Left renal pelvis (tissue), 4 donors: Measurements from ENCODE around the gene SMG6. TPM values are rescaled to one million over a fixed set of nuclear protein-coding genes. Genes with fewer than 3 reads are reported as not detected.
"Not testable (repeated sequence)": the region's sequence is repeated elsewhere in the genome, so short reads cannot be mapped to it uniquely, and the experiment has no call there.

ENCODE experiments used
- DNase-seq, 4 donors: peaks; one replicate each; pipeline ENCODE4 v3.0.0-alpha.2; 2013; ENCODE audit warnings: low read depth in 4 of 4, low spot score in 3 of 4
- polyA plus RNA-seq, 4 donors: library from polyadenylated mRNA; unstranded; fragments of 120-200 nt; gene quantifications; one replicate each; pipeline ENCODE4 v1.2.1, GENCODE V29; 2013; ENCODE audit not compliant: insufficient read length in 4 of 4

The SMG6 gene
- 10 to 100 TPM; 27.8 to 35.8 (median 30.7) TPM for polyA plus RNA-seq

DNA sequence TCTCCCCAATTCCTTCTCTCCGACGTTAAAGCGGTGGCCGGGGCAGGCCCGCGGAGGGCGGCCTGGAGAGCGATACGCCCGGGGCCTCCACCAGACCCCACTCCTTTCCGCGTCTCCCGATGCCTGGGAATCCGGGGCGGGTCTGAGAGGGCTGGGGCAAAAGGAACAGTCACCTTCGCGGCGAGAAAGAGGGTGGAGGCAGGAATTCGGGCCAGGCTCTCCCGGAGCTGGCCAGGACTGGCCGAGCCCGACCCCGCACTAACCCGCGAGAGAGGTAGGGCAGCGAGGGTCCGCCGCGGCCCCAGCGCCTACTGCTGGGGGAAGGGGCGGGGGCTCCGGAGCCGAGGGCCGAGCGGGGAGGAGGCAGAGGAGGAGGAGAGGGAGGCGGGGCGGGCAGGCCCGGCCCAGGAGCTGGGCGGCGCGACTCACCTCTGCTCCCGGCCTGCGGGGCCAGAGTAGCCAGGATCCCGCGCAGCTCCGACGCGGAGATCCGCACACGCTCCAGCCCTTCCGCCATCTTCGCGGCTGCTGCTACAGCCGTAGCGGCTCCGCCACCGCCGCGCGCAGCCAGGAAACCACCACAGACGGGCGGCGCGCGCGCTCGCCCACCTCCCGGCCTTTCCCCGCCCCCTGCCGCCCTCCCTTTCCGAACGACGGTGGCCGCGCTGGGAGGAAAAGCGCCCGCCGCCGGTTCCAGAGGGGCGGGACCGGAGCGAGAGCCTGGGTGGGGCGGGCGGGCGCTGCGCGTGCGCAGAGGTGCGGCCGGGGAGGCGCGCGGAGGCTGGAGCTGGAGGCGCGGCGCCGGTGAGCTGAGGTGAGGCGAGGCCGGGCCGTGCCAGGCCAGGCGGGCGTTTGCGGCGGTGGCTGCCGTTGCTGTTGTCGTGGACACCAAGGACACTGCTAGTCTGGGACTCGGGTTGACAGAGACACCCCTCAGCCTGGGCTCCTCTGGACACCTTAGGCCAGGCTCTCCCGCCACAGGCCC, at the start of gene SMG6, which contains the start of gene SRR:
Gene SMG6 (minus strand): TSS at position 582 of the 985 bp plus-strand sequence. CDS start 65 bp downstream, at position 517.
Gene SRR (plus strand): TSS at position 747 of the 985 bp plus-strand sequence. CDS start 11,611 bp downstream, outside the sequence.
- peak; percentile 82 to 85 (median 82) for DNase-seq

DNA sequence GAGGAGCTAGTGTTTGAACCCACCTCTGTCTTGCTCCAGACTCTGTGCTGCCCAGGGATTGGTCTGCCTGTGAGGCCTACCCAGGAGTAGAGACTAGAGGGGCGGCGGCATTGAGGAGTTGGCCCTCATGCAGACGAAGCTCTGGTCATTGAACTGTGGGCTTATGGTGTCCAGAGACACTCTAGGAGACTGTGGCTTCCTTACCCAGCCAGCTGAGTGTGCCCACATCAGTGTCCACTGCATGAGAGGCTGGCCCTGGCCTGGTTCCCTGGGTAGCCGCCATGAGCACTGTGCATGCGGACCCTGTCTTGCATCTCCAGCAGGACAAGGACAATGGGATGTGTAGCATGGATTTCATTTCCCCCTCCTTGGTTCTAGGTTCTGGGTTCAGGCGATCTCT, 47.7 kb upstream of the SMG6 start:
- DNase-seq, result no peak

DNA sequence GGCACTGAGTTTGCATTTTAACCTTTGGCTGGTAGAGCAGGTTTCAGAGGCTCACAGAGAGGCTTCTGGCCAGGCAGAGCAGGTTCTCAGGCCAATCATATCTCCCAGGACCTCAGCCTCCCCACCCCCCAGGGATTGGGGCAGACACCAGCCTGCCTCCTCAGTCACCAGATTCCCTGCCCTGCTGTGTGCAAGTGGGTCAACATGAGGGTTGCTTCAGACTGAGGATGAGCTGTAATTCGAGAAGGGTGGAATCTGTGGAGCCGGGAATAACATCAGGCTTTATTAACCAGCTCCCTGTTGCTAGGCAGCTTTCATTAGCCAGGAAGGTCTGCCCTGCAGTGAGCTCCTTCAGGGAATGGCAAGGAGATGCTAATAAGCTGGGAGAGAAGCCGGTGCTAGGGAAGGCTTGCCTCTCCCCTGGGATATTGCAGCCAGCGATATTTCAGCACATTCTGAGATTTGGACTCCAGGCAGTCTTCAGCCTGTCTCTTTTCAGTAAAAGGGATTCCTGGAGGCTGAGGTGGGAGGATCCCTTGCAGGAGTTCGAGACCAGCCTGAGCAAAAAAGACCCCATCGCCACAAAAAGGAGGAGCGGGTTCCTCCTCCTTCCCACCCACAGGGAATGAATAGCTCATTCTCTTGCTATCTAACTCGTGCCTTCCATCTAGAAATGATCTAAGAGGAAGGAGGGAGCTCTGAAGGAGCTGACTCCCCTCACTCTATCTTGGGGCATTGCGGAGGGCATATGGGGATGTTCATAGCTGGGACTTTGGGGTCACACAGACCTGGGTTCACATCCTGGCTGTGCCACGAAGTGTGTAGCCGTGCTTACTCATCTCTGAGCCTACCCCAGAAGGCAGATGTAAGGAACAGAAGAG, 44.5 kb upstream of the SMG6 start:
- DNase-seq, result peak in 1 of 4 donors; percentile 63

DNA sequence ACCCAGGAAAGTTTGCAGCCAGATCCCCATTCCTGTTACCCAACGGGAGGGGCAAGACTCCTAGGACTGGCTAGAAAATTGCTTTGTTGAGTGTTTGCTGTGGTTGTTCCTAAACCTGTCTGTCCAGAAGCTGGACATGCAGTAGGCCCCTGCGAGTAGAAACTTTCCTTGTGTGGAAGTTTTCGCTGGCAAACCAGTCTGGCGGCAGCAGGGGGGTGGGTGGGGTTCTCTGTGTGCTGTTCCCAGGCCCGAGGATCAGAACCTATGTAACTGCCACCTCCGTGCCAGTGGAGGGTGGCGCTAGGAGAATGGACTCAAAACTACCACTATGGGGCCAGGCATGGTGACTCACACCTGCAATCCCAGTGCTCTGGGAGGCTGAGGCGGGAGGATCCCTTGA, 42.9 kb upstream of the SMG6 start:
- DNase-seq, result no peak

DNA sequence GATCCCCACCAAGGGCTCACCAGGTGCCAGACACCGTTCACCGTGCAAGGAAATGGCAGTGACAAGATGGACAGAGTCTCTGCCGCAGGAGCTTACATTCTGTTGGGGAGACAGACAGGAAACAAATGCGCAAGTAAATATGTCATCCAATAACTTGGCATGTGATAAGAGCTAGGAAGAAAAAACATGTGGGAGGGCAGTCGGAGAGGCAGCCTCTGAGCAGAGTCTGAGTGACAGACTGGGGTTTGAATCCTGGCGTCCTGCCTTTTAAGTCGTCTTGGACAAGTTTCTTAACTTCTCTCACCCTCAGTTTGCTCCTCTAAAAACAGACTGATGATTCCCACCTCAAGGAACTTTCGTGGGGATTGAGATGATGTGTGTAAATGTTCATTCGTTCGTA, 40.9 kb upstream of the SMG6 start:
- DNase-seq, result no peak

DNA sequence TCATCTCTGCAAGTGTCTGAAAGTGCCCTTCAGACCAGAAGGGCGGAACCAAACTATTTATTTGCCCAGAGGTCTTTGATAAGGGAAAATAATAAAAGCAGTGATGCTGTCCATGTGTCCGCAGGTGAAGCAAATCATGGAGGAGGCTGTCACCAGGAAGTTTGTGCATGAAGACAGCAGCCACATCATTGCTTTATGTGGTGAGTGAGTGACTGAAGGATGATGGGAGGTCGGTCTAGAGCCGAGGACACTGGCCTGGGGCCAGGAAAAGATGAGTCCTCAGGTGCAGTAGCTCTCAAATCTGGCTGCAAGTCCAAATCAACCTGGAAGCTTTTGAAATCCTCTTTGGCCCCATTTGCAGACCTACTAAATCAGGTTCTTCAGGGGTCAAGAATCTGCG, 39.8 kb upstream of the SMG6 start:
- no peak for DNase-seq

DNA sequence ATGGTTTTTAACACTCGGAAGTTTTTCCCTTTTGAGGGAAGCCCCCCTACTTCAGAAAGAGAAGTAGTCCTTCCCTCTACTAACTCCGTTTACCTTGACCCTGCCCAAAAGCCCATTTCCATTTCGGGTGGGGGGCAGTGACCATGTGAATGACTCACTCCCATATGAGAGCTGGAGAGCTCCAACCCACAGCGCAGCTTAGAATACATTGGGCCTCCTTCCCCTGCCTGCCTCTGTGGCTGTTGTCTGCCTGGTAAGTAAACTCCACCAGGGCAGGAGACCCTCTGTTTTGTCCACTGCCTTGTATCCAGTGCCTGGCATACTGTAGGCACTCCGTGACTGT, 34.7 kb upstream of the SMG6 start:
- DNase-seq, result no peak

DNA sequence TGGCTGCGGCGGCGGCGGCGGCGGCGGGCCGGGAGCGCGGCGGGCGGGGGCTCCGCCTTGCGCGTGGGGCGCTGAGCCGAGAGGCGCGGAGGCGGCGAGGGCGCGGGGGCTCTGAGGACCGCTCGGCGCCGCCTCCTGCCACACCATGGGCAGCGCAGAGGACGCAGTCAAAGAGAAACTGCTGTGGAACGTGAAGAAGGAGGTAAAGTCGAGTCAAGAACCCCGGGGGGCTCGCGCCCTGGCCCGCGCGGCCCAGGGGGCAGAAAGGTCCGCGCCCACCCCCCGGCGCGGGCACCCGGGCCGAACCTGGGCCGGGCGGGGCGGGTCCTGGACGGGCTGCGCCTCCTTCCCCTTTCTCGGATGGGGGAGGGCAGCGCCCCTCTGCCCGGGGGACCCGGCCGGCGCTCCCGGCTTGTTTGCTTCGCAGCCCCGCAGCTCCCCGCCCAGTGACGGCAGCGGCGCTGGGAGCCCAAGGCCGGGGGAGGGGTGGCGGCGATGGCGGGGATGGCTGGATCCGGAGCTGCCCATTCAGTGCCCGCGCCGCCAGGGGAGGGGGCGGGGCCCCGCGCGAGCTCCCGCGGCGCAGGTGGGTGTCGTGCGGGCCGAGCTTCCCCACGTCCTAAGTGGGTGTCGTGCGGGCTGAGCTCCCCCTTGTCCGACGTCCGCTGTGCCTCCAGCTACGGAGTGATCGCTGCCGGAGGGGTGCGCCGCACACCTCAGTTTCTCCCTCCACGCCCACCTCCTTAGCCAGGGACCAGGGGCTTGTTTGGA, 34.1 kb upstream of the SMG6 start:
- peak in 1 of 4 donors; percentile 7 for DNase-seq

DNA sequence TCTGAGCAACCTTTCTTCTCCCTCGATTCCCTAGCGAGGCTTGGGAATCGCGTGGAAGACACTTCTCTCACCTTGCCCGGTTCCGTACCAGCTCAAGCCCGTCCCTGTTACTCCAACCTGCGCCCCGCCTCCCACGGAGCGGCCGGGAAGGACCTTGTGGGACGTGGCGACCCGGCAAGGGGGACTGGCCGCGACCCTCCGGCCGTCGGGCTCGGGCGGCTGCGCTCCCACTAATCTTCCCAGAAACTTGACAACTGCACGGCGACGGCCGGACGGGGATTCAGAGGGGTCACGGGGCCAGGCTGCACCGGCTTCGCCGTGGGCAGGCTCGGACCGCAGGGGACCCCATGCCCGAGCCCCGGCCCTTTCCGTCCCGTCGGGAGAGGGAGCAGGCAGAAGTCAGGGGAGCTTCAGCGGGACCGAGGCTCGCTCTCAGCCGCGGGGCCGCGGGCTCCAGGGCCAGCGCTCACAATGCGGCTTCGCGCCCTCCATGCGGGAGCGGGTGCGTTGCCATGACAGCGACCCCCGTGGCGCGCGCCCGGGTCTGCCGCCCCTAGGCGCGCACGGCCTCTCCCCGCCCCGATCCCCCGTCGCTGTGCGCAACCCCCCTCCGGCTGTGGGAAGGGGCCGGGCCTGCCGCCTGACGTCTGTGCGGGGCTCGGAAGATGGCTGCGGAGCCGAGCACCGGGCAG, 33.4 kb upstream of the SMG6 start, which contains the start of gene SGSM2:
Gene SGSM2 (plus strand): TSS at position 650 of the 692 bp plus-strand sequence. CDS start 188 bp downstream, outside the sequence.
- DNase-seq, result peak in 1 of 4 donors; percentile 35

DNA sequence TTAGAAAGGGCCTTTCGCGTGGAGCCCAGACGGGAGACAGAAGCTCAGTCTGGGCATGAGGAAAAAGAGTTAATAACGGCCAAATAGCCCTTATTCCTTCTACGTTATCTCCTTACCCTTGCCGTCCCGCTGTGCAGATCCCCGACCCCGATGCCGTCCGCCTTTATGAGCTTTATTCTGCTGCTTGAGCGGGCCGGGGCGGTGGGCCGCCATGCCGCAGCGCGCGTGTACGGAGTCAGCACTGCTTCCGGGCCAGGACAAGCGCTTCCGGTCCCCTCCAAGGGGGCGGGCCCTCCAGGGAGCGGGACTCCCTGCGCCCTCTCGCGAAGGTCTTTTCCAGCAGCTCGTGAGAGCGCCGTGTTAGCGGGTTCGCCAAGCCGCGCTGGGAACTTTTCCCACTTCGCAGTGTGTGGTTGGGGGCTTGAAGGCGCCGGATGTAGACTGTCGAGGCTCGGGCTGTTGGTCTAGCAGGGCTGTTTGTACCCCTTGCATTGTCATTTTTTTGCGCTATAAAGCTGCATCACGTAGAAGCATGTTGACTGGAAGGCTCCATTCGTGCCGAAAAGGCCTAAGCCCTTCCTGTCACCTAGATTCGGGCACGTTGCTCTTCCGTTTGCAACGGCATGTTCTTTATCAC, 32.7 kb upstream of the SMG6 start, which contains the start of gene TSR1:
Gene TSR1 (minus strand): TSS at position 243 of the 637 bp plus-strand sequence. CDS start 30 bp downstream, at position 213.
- DNase-seq, result peak; percentile 71 to 85 (median 81)

DNA sequence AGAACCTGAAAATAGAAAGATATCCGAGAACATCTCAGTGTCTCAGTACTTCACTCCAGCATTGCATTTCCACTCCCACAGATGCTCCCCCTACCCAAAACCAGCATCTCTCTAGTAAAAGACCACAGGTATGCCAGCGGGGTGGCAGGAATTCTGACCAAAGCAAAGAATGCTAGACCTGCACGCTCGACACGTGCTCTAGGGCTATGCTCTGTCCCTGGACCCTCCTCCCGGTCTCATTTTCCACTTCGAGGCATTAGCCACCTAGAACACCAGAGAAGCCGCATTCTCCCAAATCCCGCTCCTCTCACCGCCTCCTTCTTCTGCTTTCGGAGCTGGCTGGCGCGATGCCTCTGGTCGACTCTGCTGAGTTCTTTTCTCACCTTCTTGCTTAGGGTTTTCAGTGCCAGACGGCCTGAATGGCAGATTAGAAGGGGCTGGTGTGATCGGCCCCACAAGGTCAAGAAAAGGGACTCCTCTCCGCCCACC, 32.2 kb upstream of the SMG6 start:
- no peak for DNase-seq

DNA sequence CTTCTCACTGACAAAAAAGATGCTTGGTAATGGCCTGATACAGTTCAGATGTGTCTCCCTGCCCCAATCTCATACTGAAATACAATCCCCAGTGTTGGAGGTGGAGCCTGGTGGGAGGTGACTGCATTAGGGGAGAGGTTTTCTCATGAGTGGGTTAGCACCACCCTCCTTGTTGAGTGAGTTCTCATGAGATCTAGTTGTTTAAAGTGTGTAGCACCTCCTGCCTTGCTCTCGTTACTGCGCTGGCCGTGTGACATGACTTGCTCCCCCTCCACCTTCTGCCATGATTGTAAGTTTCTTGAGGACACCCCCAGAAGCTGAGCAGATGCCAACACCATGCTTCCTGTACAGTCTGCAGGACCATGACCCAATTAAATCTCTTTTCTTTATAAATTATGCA, 27.7 kb upstream of the SMG6 start:
- no peak for DNase-seq

DNA sequence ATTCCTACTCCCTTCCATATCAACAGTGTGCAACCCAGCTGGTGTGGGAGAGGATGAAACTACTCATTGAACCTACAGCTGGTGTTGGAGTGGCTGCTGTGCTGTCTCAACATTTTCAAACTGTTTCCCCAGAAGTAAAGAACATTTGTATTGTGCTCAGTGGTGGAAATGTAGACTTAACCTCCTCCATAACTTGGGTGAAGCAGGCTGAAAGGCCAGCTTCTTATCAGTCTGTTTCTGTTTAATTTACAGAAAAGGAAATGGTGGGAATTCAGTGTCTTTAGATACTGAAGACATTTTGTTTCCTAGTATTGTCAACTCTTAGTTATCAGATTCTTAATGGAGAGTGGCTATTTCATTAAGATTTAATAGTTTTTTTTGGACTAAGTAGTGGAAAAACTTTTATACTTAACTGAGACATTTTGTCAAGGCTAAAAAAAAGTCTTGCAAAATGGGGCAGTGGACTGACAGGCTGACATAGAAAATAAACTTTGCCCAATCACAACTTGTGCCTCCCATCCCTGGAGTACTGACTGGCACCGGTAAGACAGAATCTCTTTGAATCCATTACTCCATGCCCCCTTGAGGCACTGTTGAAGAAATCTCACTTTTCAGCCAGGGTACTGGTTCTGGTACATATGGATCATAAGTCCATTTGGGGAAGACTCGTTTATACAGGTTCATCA, 20.2 kb upstream of the SMG6 start:
- no peak for DNase-seq

DNA sequence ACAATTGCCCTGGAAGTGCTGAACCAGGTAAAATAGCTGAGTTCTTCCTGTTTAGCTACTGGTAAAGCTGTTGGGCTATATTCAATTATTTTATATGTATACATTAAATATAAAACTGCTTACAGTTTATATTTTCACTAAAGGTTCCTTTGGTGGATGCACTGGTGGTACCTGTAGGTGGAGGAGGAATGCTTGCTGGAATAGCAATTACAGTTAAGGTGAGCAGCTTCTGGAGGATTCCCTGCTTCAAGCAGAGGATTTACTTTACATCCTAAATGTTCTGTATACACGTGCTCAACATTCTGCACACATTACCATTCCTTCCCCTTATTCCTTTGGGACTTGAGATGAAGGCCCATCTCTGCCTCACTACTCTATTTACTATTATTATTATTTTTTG, 17.8 kb upstream of the SMG6 start:
- DNase-seq, result no peak

DNA sequence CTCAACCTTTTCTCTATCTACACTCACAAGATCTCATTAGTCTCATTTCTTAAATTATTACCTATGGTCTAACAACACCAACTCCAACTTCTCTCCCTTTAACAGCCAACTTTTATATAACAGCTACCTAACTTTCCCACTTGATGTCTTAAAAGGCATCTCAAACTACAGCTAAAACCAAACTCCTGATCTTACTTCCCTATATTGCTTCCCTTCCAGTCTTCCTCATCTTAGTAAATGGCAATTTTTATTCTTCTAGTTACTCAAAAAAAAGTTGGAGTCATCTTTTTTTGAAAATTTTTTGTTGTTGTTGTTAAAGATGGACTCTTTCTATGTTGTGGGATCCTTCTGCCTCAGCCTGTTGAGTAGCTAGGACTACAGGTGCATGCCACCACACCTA, 15.5 kb upstream of the SMG6 start:
- DNase-seq, result no peak

DNA sequence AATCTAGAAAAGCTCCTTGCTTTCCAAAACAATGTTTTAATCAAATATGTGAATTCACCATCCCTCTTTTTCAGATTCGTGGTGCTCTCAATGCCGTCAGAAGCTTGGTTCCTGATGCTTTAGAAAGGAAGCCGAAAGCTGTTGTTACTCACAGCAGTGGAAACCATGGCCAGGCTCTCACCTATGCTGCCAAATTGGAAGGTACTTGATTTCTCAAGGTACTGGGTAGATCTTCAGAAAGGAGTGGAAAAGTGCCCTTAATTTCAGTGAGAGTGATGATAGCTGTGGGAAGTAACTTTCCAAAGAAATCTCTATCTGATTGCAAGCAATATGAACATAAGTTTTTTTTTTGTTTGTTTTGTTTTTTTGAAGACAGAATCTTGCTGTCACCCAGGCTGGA, 14.2 kb upstream of the SMG6 start:
- no peak for DNase-seq

DNA sequence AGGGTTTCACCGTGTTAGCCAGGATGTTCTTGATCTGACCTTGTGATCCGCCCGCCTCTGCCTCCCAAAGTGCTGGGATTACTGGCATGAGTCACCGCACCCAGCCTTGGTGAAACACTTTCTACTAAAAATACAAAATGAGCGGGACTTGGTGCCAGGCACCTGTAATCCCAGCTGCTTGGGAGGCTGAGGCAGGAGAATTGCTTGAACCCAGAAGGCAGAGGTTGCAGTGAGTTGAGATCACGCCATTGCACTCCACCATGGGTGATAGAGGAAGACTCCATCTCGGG, 13.3 kb upstream of the SMG6 start:
- DNase-seq, result not testable (repeated sequence)

DNA sequence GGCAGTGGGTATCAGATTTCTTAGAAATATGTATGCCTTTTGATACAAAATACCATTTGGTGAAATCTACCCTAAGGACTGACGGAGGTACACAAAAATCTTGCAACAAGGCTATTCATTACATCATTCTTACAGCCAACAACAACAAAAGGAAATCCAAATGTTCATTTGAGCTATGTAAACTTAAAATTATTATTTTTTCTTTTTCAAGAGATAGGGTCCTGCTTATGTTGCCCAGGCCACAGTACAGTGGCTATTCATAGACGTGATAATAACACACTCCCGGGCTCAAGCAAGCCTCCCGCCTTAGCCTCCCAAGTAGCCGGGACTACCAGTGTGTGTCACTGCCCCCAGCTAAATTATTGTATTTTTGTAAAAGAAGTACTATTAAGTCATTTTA, 9.2 kb upstream of the SMG6 start:
- DNase-seq, result no peak
